ENCODE results near the gene MOB3A.

The MOB3A gene

DNA sequence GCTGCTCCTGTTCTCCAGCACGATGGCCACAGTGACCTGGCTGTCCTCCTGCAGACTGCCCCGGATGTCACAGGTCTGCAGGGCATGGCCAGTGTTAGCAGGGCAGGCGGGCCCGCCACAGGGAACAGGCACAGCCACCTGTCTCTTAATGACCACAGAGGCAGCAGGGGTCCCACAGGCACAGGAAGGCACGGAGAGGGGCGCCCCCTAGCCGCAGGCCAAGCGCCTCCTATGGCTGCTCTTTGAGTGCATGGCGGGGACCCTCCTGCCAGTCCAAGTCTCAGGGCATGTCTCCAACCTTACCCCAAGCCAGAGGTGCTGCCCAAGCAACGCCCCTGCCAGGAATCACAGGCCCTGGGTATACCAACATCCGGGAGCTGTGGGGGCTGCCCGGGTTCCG, 14.7 kb upstream of the MOB3A start:
- H3K4me1 ChIP-seq (ENCODE audit: control insufficient read depth in 2 of 2, insufficient read depth in 1 of 2, low read depth in 1 of 2, low read length in 2 of 2) = no peaks in the 10 kb centered on the region
- peak overlapping the region; percentile 85 for H3K23ac ChIP-seq (ENCODE audit: low read depth, low read length, poor library complexity)
- no peak overlapping the region for H3K4me3 ChIP-seq (ENCODE audit: low read length in 2 of 2)
- H3K27me3 ChIP-seq (ENCODE audit: control insufficient read depth in 3 of 3, insufficient read depth in 3 of 3, low read depth in 1 of 3, low read length in 3 of 3) = no peaks in the 10 kb centered on the region
- no peak overlapping the region for H3K27ac ChIP-seq (replicated peaks; ENCODE audit: low read length)
- H2BK15ac ChIP-seq (ENCODE audit: low read length) = no peak overlapping the region
- WGBS, 2 donors (ENCODE audit: extremely low coverage in 2 of 2, insufficient read length in 2 of 2, insufficient replicate concordance in 1 of 2) = no CpG with 5 or more reads among the region's 13 CpGs
- H2BK120ac ChIP-seq (ENCODE audit: low read depth, low read length) = no peak overlapping the region
- H2AK5ac ChIP-seq (ENCODE audit: low read depth, low read length) = no peak overlapping the region
- H4K91ac ChIP-seq (ENCODE audit: low read depth, low read length, poor library complexity) = no peak overlapping the region
- H3K9ac ChIP-seq (ENCODE audit: low read depth, low read length, poor library complexity) = no peak overlapping the region
- no peak overlapping the region for H4K8ac ChIP-seq (ENCODE audit: low read depth, low read length)
- H3K79me1 ChIP-seq (ENCODE audit: low read depth, low read length) = peaks cover 14% of the 10 kb centered on the region
- peak overlapping the region; percentile 89 for H3K14ac ChIP-seq (ENCODE audit: low read length)
- no peak for DNase-seq (ENCODE audit: low spot score)
- no peak overlapping the region for H2BK5ac ChIP-seq (ENCODE audit: low read length)
- no peak overlapping the region for H2AFZ ChIP-seq (ENCODE audit: low read length)
- H3K36me3 ChIP-seq (replicated peaks in 1 of 2; ENCODE audit: control insufficient read depth in 2 of 2, insufficient read depth in 2 of 2, low read length in 2 of 2) = peaks cover 82 to 97% of the 10 kb centered on the region in 2 donors
- no peak overlapping the region for H3K18ac ChIP-seq (ENCODE audit: low read length)
- H2BK12ac ChIP-seq (ENCODE audit: low read length) = peak overlapping the region; percentile 22
- H3K9me3 ChIP-seq (replicated peaks in 1 of 2; ENCODE audit: control insufficient read depth in 2 of 2, insufficient read depth in 1 of 2, low read depth in 1 of 2, low read length in 2 of 2) = peaks cover 0 to 5% of the 10 kb centered on the region in 2 donors
- H3K4ac ChIP-seq (ENCODE audit: low read length) = no peak overlapping the region
- H3K4me2 ChIP-seq (ENCODE audit: insufficient read depth, low read length, poor library complexity, severe bottlenecking) = no peak overlapping the region

- Histone ChIP-seq H3K9ac (ENCODE audit: low read depth, low read length, poor library complexity) (no peak overlapping the region), H2BK5ac (ENCODE audit: low read length) (peak overlapping the region; percentile 44), H3K4me2 (ENCODE audit: insufficient read depth, low read length, poor library complexity, severe bottlenecking) (no peak overlapping the region), H3K18ac (ENCODE audit: low read length) (no peak overlapping the region), H3K27me3 (ENCODE audit: control insufficient read depth in 3 of 3, insufficient read depth in 3 of 3, low read depth in 1 of 3, low read length in 3 of 3) (no peaks in the 10 kb centered on the region), H2BK12ac (ENCODE audit: low read length) (no peak overlapping the region), H3K36me3 (replicated peaks in 1 of 2; ENCODE audit: control insufficient read depth in 2 of 2, insufficient read depth in 2 of 2, low read length in 2 of 2) (peaks cover 77 to 97% of the 10 kb centered on the region in 2 donors), H2AFZ (ENCODE audit: low read length) (no peak overlapping the region), H3K79me1 (ENCODE audit: low read depth, low read length) (peaks cover 7% of the 10 kb centered on the region), H2BK15ac (ENCODE audit: low read length) (no peak overlapping the region), H3K4me3 (ENCODE audit: low read length in 2 of 2) (no peak overlapping the region), H3K27ac (replicated peaks; ENCODE audit: low read length) (no peak overlapping the region), H4K91ac (ENCODE audit: low read depth, low read length, poor library complexity) (no peak overlapping the region), H3K4ac (ENCODE audit: low read length) (no peak overlapping the region), H3K14ac (ENCODE audit: low read length) (no peak overlapping the region), H4K8ac (ENCODE audit: low read depth, low read length) (no peak overlapping the region), H3K9me3 (replicated peaks in 1 of 2; ENCODE audit: control insufficient read depth in 2 of 2, insufficient read depth in 1 of 2, low read depth in 1 of 2, low read length in 2 of 2) (peaks cover 0 to 5% of the 10 kb centered on the region in 2 donors), H3K23ac (ENCODE audit: low read depth, low read length, poor library complexity) (no peak overlapping the region), H3K4me1 (ENCODE audit: control insufficient read depth in 2 of 2, insufficient read depth in 1 of 2, low read depth in 1 of 2, low read length in 2 of 2) (no peaks in the 10 kb centered on the region), H2BK120ac (ENCODE audit: low read depth, low read length) (no peak overlapping the region), H2AK5ac (ENCODE audit: low read depth, low read length) (no peak overlapping the region)
- WGBS, 2 donors (ENCODE audit: extremely low coverage in 2 of 2, insufficient read length in 2 of 2, insufficient replicate concordance in 1 of 2) = no CpG with 5 or more reads among the region's 31 CpGs
- no peak for DNase-seq (ENCODE audit: low spot score)
These were observed 13.1 kb upstream of the MOB3A start for GRCh38 chr19:2109046-2109864.

DNA sequence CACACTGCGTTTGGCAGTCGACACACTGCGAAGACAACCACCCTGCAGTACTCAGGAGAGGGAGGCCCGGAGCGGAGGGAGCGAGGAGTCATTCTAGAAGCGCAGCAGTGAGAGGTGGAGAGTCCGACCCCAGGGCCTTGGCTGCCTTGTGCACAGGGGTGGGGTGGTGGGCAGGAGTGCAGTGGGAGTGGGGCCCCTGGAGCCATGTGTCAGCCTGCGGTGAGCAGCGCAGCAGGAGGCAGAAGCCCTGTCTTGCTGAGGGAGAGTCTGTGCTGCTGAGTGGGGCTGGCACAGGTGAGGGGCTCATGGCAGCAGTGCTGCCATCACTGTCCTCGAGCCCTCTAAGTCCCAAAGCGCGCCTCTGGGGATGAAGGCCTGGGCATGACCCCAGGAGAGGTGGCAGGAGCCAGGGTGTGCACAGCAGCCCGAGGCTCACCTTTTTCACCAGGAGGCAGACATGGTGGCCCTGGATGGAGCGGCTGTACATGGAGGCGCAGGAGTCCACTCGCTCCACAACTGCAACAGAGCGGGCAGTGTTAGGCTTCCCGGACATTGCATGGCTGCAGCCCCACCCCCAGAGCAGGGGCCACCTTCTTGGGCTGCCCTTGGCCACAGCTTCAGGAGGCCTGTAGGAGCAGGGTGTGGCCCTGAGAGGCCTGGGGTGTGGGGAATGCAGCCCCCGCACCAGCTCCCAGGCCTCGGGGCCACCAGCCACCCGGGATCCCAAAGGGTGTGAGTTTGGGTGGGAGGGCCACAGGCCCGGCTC, 12.3 kb upstream of the MOB3A start:
- Histone ChIP-seq H3K4me2 (ENCODE audit: insufficient read depth, low read length, poor library complexity, severe bottlenecking) (no peak overlapping the region), H2AFZ (ENCODE audit: low read length) (no peak overlapping the region), H2BK120ac (ENCODE audit: low read depth, low read length) (no peak overlapping the region), H3K23ac (ENCODE audit: low read depth, low read length, poor library complexity) (no peak overlapping the region), H3K4me3 (ENCODE audit: low read length in 2 of 2) (no peak overlapping the region), H3K18ac (ENCODE audit: low read length) (no peak overlapping the region), H3K4me1 (ENCODE audit: control insufficient read depth in 2 of 2, insufficient read depth in 1 of 2, low read depth in 1 of 2, low read length in 2 of 2) (no peaks in the 10 kb centered on the region), H3K27ac (replicated peaks; ENCODE audit: low read length) (no peak overlapping the region), H2AK5ac (ENCODE audit: low read depth, low read length) (no peak overlapping the region), H2BK12ac (ENCODE audit: low read length) (no peak overlapping the region), H2BK15ac (ENCODE audit: low read length) (no peak overlapping the region), H3K79me1 (ENCODE audit: low read depth, low read length) (peaks cover 14% of the 10 kb centered on the region), H3K4ac (ENCODE audit: low read length) (no peak overlapping the region), H3K36me3 (replicated peaks in 1 of 2; ENCODE audit: control insufficient read depth in 2 of 2, insufficient read depth in 2 of 2, low read length in 2 of 2) (peaks cover 75 to 97% of the 10 kb centered on the region in 2 donors), H3K27me3 (ENCODE audit: control insufficient read depth in 3 of 3, insufficient read depth in 3 of 3, low read depth in 1 of 3, low read length in 3 of 3) (no peaks in the 10 kb centered on the region), H4K91ac (ENCODE audit: low read depth, low read length, poor library complexity) (no peak overlapping the region), H3K14ac (ENCODE audit: low read length) (peak overlapping the region; percentile 31), H3K9me3 (replicated peaks in 1 of 2; ENCODE audit: control insufficient read depth in 2 of 2, insufficient read depth in 1 of 2, low read depth in 1 of 2, low read length in 2 of 2) (peaks cover 0 to 5% of the 10 kb centered on the region in 2 donors), H3K9ac (ENCODE audit: low read depth, low read length, poor library complexity) (peak overlapping the region; percentile 12), H4K8ac (ENCODE audit: low read depth, low read length) (no peak overlapping the region), H2BK5ac (ENCODE audit: low read length) (peak overlapping the region; percentile 44)
- DNase-seq (ENCODE audit: low spot score) = no peak
- WGBS, 2 donors (ENCODE audit: extremely low coverage in 2 of 2, insufficient read length in 2 of 2, insufficient replicate concordance in 1 of 2) = no CpG with 5 or more reads among the region's 23 CpGs

Data from neuronal stem cell (in vitro differentiated cells).